H9 (cell line): ENCODE results near the gene PTPRN2. TPM values are rescaled to one million over a fixed set of nuclear protein-coding genes. Genes with fewer than 3 reads are reported as not detected.

Experiments
- DNase-seq: peaks from one replicate; pipeline ENCODE4 v3.0.0-alpha.2; 2017
- H2AFZ ChIP-seq: one replicate; pipeline ENCODE4 v1.6.1; 2013; ENCODE audit warnings: mild to moderate bottlenecking, low read length, control low read depth, moderate library complexity
- H2AK5ac ChIP-seq: 2 replicates; pipeline ENCODE4 v1.6.1; 2013; ENCODE audit warnings: low read length, control low read depth, mixed read lengths; ENCODE audit not compliant: insufficient read length
- H2BK120ac ChIP-seq: one replicate; pipeline ENCODE4 v1.6.1; 2013; ENCODE audit warnings: low read depth, mild to moderate bottlenecking, low read length, control low read depth, inconsistent platforms; ENCODE audit not compliant: poor library complexity, severe bottlenecking
- H2BK12ac ChIP-seq: 2 replicates; pipeline ENCODE4 v1.6.1; 2013; ENCODE audit warnings: low read length, control low read depth, mixed read lengths, low read depth; ENCODE audit not compliant: insufficient read length
- H2BK15ac ChIP-seq: 2 replicates; pipeline ENCODE4 v1.6.1; 2013; ENCODE audit warnings: low read depth, low read length, control low read depth
- H2BK20ac ChIP-seq: one replicate; pipeline ENCODE4 v1.6.1; 2013; ENCODE audit warnings: low read depth, mild to moderate bottlenecking, low read length, control low read depth, inconsistent platforms; ENCODE audit not compliant: poor library complexity, severe bottlenecking
- H2BK5ac ChIP-seq: 2 replicates; pipeline ENCODE4 v1.6.1; 2013; ENCODE audit warnings: low read length, control low read depth, mixed read lengths; ENCODE audit not compliant: insufficient read length
- H3K14ac ChIP-seq: 2 replicates; pipeline ENCODE4 v1.6.1; 2013; ENCODE audit warnings: low read length, control low read depth; ENCODE audit not compliant: insufficient read depth
- H3K18ac ChIP-seq: 2 replicates; pipeline ENCODE4 v1.6.1; 2013; ENCODE audit warnings: low read depth, mild to moderate bottlenecking, mixed read lengths, low read length, control low read depth; ENCODE audit not compliant: insufficient read length
- H3K23ac ChIP-seq: 2 replicates; pipeline ENCODE4 v1.6.1; 2013; ENCODE audit warnings: low read length, control low read depth, mixed read lengths, low read depth; ENCODE audit not compliant: insufficient read length
- H3K23me2 ChIP-seq: 2 replicates; pipeline ENCODE4 v1.6.1; 2013; ENCODE audit warnings: low read depth, mild to moderate bottlenecking, mixed read lengths, low read length, control low read depth; ENCODE audit not compliant: insufficient read length, poor library complexity, severe bottlenecking
- H3K27ac ChIP-seq: 2 replicates; pipeline ENCODE4 v1.5.1; 2013; ENCODE audit warnings: low read length, control low read depth, mixed read lengths, low read depth; ENCODE audit not compliant: insufficient read length
- H3K27me3 ChIP-seq: 2 replicates; pipeline ENCODE4 v1.6.1; 2013; ENCODE audit warnings: low read length, control low read depth, inconsistent platforms; ENCODE audit not compliant: insufficient read depth
- H3K4ac ChIP-seq: 2 replicates; pipeline ENCODE4 v1.6.1; 2013; ENCODE audit warnings: low read depth, mild to moderate bottlenecking, control low read depth, inconsistent platforms, low read length, moderate library complexity
- H3K4me1 ChIP-seq: 2 replicates; pipeline ENCODE4 v1.6.1; 2013; ENCODE audit warnings: low read length, control low read depth, inconsistent platforms; ENCODE audit not compliant: insufficient read depth
- H3K4me2 ChIP-seq: 2 replicates; pipeline ENCODE4 v1.6.1; 2013; ENCODE audit warnings: low read length, control low read depth, mixed read lengths; ENCODE audit not compliant: insufficient read length, insufficient read depth
- H3K56ac ChIP-seq: 2 replicates; pipeline ENCODE4 v1.6.1; 2013; ENCODE audit warnings: low read depth, mild to moderate bottlenecking, mixed read lengths, low read length, control low read depth; ENCODE audit not compliant: insufficient read length
- H3K79me1 ChIP-seq: 2 replicates; pipeline ENCODE4 v1.6.1; 2013; ENCODE audit warnings: low read depth, mild to moderate bottlenecking, moderate library complexity, low read length, control low read depth, inconsistent platforms; ENCODE audit not compliant: insufficient read depth, poor library complexity, severe bottlenecking
- H3K79me2 ChIP-seq: 2 replicates; pipeline ENCODE4 v1.6.1; 2013; ENCODE audit warnings: low read length, control low read depth, inconsistent platforms; ENCODE audit not compliant: insufficient read depth
- H3K9ac ChIP-seq: 2 replicates; pipeline ENCODE4 v1.6.1; 2013; ENCODE audit warnings: low read length, control low read depth, mixed read lengths; ENCODE audit not compliant: insufficient read length; ENCODE audit errors: extremely low read depth
- H3K9me3 ChIP-seq: one replicate; pipeline ENCODE4 v1.6.1; 2013; ENCODE audit warnings: low read depth, low read length, inconsistent platforms; ENCODE audit not compliant: control insufficient read depth
- H3T11ph ChIP-seq: one replicate; pipeline ENCODE4 v1.6.1; 2013; ENCODE audit warnings: mild to moderate bottlenecking, low read length, control low read depth, inconsistent platforms
- H4K20me1 ChIP-seq: one replicate; pipeline ENCODE4 v1.6.1; 2013; ENCODE audit not compliant: control insufficient read depth, insufficient read length, insufficient read depth
- H4K5ac ChIP-seq: 2 replicates; pipeline ENCODE4 v1.6.1; 2013; ENCODE audit warnings: low read depth, mild to moderate bottlenecking, mixed read lengths, low read length, control low read depth; ENCODE audit not compliant: insufficient read length
- H4K8ac ChIP-seq: replicated peaks from 2 replicates; pipeline ENCODE4 v1.6.1; 2013; ENCODE audit warnings: low read length, control low read depth, mixed read lengths, low read depth; ENCODE audit not compliant: insufficient read length
- H4K91ac ChIP-seq: 2 replicates; pipeline ENCODE4 v1.6.1; 2013; ENCODE audit warnings: low read depth, mild to moderate bottlenecking, moderate library complexity, mixed read lengths, low read length, control low read depth; ENCODE audit not compliant: insufficient read length
- H3K27ac Mint-ChIP-seq, 3 experiments: 2 replicates in 2 of 3; 3 replicates in 1 of 3; pipeline ENCODE4 v1.8.0; 2020 to 2021; ENCODE audit warnings: mixed read lengths in 3 of 3, mild to moderate bottlenecking in 1 of 3, moderate library complexity in 1 of 3
- H3K27me3 Mint-ChIP-seq: 2 replicates; pipeline ENCODE4 v1.8.0; 2021; ENCODE audit warnings: low read depth, mild to moderate bottlenecking, moderate library complexity, mixed read lengths
- H3K36me3 Mint-ChIP-seq, 3 experiments: 2 replicates in 2 of 3; 3 replicates in 1 of 3; pipeline ENCODE4 v1.8.0; 2020 to 2021; ENCODE audit warnings: low read depth in 3 of 3, mixed read lengths in 3 of 3; ENCODE audit not compliant: insufficient read depth in 1 of 3
- H3K4me1 Mint-ChIP-seq, 2 experiments: 2 replicates each; pipeline ENCODE4 v1.8.0; 2020; ENCODE audit warnings: mixed read lengths in 2 of 2
- H3K4me3 Mint-ChIP-seq, 2 experiments: 2 replicates in 1 of 2; 3 replicates in 1 of 2; pipeline ENCODE4 v1.8.0; 2020 to 2021; ENCODE audit warnings: mild to moderate bottlenecking in 2 of 2, mixed read lengths in 2 of 2, moderate library complexity in 1 of 2
- H3K9me3 Mint-ChIP-seq, 2 experiments: 2 replicates in 1 of 2; 3 replicates in 1 of 2; pipeline ENCODE4 v1.8.0; 2020; ENCODE audit warnings: mild to moderate bottlenecking in 2 of 2, mixed read lengths in 2 of 2, moderate library complexity in 1 of 2
- CTCF ChIP-seq: fragments of 200-600 bp; sonication (generic); conservative IDR thresholded peaks from 3 replicates; pipeline ENCODE4 v1.8.0; 2021; ENCODE audit warnings: antibody characterized with exemption, mild to moderate bottlenecking
- WGBS: extraction: QIAGEN DNeasy Blood & Tissue Kit; methylation state at CpG from one replicate; pipeline ENCODE4 v1.1.7; 2013; ENCODE audit warnings: missing lambda C conversion rate, low lambda C conversion rate, mixed read lengths; ENCODE audit not compliant: insufficient read length; ENCODE audit errors: extremely low coverage; 5-methylcytosine and 5-hydroxymethylcytosine counted together
- total RNA-seq: library from RNA; stranded (reverse); gene quantifications from 2 replicates; pipeline ENCODE4 v1.2.1, GENCODE V29; 2021

Gene PTPRN2
- total RNA-seq, 1 experiment from 2014 or later: 5.2 TPM

- Histone ChIP-seq H3K4me1 (no peaks in the 10 kb centered on the region), H3K4me2 (no peak overlapping the region), H3T11ph (no peak overlapping the region), H3K56ac (no peak overlapping the region), H3K23me2 (no peaks in the 10 kb centered on the region), H4K8ac (no peak overlapping the region), H3K9me3 (no peaks in the 10 kb centered on the region), H3K79me1 (no peaks in the 10 kb centered on the region), H3K18ac (no peak overlapping the region), H4K91ac (no peak overlapping the region), H3K79me2 (no peaks in the 10 kb centered on the region), H3K23ac (no peak overlapping the region), H4K5ac (no peak overlapping the region), H2BK12ac (no peak overlapping the region), H2BK15ac (no peak overlapping the region), H3K27ac (no peak overlapping the region), H3K14ac (no peak overlapping the region), H3K9ac (no peak overlapping the region), H3K27me3 (no peaks in the 10 kb centered on the region; the same call in 1 of the 2 replicates), H2AFZ (no peak overlapping the region), H2AK5ac (no peak overlapping the region), H4K20me1 (no peaks in the 10 kb centered on the region), H2BK5ac (no peak overlapping the region), H2BK120ac (no peak overlapping the region), H2BK20ac (no peak overlapping the region), H3K4ac (no peak overlapping the region)
- Mint-ChIP-seq H3K9me3 (no peaks in the 10 kb centered on the region), H3K4me1 (peaks cover 0 to 3% of the 10 kb centered on the region in 2 experiments; a peak in 1 of 4 replicates), H3K36me3 (no peaks in the 10 kb centered on the region), H3K4me3 (no peak overlapping the region), H3K27me3 (peaks cover 99% of the 10 kb centered on the region), H3K27ac (no peak overlapping the region)
- WGBS: no CpG with 5 or more reads among the region's 11 CpGs
- no peak for DNase-seq
- no peak for TF ChIP-seq CTCF
Observed at GRCh38 chr7:157625973-157626742, 961.5 kb downstream of the PTPRN2 start.
